ENCODE results near the gene CRB1. TPM values are rescaled to one million over a fixed set of nuclear protein-coding genes. Genes with fewer than 3 reads are reported as not detected.

The CRB1 gene
- total RNA-seq, 6 experiments from 2014 or later = 0.07 TPM; not detected in 5

- no peaks in the 10 kb centered on the region for H3K36me3 Mint-ChIP-seq (ENCODE audit: low read depth)
- H3K27me3 Mint-ChIP-seq (ENCODE audit: insufficient read depth) = no peaks in the 10 kb centered on the region; the same call in 1 of the 2 replicates
- H3K4me1 Mint-ChIP-seq (ENCODE audit: low read depth) = no peaks in the 10 kb centered on the region; the same call in 1 of the 2 replicates
- DNase-seq = no peak
- no peaks in the 10 kb centered on the region for H3K9me3 Mint-ChIP-seq
- no peak overlapping the region for H3K27ac Mint-ChIP-seq
- H3K4me3 Mint-ChIP-seq = no peak overlapping the region
- no peak for TF ChIP-seq CTCF (IDR thresholded peaks at IDR 0.05)
These were observed 94.8 kb downstream of the CRB1 start for GRCh38 chr1:197362871-197363270.

- no peak for TF ChIP-seq CTCF (IDR thresholded peaks at IDR 0.05)
- Mint-ChIP-seq H3K4me1 (ENCODE audit: low read depth) (no peaks in the 10 kb centered on the region; the same call in 1 of the 2 replicates), H3K4me3 (no peak overlapping the region), H3K27me3 (ENCODE audit: insufficient read depth) (no peaks in the 10 kb centered on the region; the same call in 1 of the 2 replicates), H3K9me3 (no peaks in the 10 kb centered on the region), H3K27ac (no peak overlapping the region), H3K36me3 (ENCODE audit: low read depth) (no peaks in the 10 kb centered on the region)
- DNase-seq = no peak
These were observed 95.8 kb downstream of the CRB1 start for GRCh38 chr1:197363855-197364254.

- Mint-ChIP-seq H3K4me3 (no peak overlapping the region), H3K4me1 (ENCODE audit: low read depth) (no peaks in the 10 kb centered on the region), H3K27me3 (ENCODE audit: insufficient read depth) (peaks cover 3% of the 10 kb centered on the region)
These were observed 98.9 kb downstream of the CRB1 start for GRCh38 chr1:197366996-197367395.

GRCh38 chr1:197367627-197368026 lies 99.6 kb downstream of the CRB1 start:
- H3K4me1 Mint-ChIP-seq (ENCODE audit: low read depth) = no peaks in the 10 kb centered on the region
- no peak overlapping the region for H3K27ac Mint-ChIP-seq
- 0 out of 2 replicates have a peak overlapping the region, but pooled peaks have one; percentile 13 for H3K4me3 Mint-ChIP-seq
- no peak for DNase-seq
- H3K9me3 Mint-ChIP-seq = no peaks in the 10 kb centered on the region
- peaks cover 3% of the 10 kb centered on the region for H3K27me3 Mint-ChIP-seq (ENCODE audit: insufficient read depth)
- TF ChIP-seq CTCF (IDR thresholded peaks at IDR 0.05) = no peak
- no peaks in the 10 kb centered on the region for H3K36me3 Mint-ChIP-seq (ENCODE audit: low read depth)

More at GRCh38 chr1:197366996-197367395, 98.9 kb downstream of the CRB1 start:
- no peaks in the 10 kb centered on the region for H3K36me3 Mint-ChIP-seq (ENCODE audit: low read depth)
- no peaks in the 10 kb centered on the region for H3K9me3 Mint-ChIP-seq
- TF ChIP-seq CTCF (IDR thresholded peaks at IDR 0.05) = no peak
- DNase-seq = no peak
- H3K27ac Mint-ChIP-seq = no peak overlapping the region

- no peak overlapping the region for H3K27ac Mint-ChIP-seq
- no peaks in the 10 kb centered on the region for H3K4me1 Mint-ChIP-seq (ENCODE audit: low read depth)
- DNase-seq = no peak
- peaks cover 3% of the 10 kb centered on the region; the same call in 1 of the 2 replicates for H3K27me3 Mint-ChIP-seq (ENCODE audit: insufficient read depth)
- no peak for TF ChIP-seq CTCF (IDR thresholded peaks at IDR 0.05)
- no peak overlapping the region for H3K4me3 Mint-ChIP-seq
- no peaks in the 10 kb centered on the region for H3K36me3 Mint-ChIP-seq (ENCODE audit: low read depth)
- H3K9me3 Mint-ChIP-seq = no peaks in the 10 kb centered on the region
These were observed 106.4 kb downstream of the CRB1 start for GRCh38 chr1:197374428-197374827.

GRCh38 chr1:197384471-197384870 lies 116.4 kb downstream of the CRB1 start:
- H3K9me3 Mint-ChIP-seq = no peaks in the 10 kb centered on the region
- peaks cover 2% of the 10 kb centered on the region for H3K27me3 Mint-ChIP-seq (ENCODE audit: insufficient read depth)
- H3K27ac Mint-ChIP-seq = no peak overlapping the region
- H3K4me3 Mint-ChIP-seq = no peak overlapping the region
- no peak for TF ChIP-seq CTCF (IDR thresholded peaks at IDR 0.05)
- no peaks in the 10 kb centered on the region for H3K4me1 Mint-ChIP-seq (ENCODE audit: low read depth)
- no peak for DNase-seq
- H3K36me3 Mint-ChIP-seq (ENCODE audit: low read depth) = no peaks in the 10 kb centered on the region

Measured in HFFc6 (cell line).